ENCODE data around the gene CYB5D1.
"Not testable (repeated sequence)": the region's sequence is repeated elsewhere in the genome, so short reads cannot be mapped to it uniquely, and the experiment has no call there.

The CYB5D1 gene

DNA sequence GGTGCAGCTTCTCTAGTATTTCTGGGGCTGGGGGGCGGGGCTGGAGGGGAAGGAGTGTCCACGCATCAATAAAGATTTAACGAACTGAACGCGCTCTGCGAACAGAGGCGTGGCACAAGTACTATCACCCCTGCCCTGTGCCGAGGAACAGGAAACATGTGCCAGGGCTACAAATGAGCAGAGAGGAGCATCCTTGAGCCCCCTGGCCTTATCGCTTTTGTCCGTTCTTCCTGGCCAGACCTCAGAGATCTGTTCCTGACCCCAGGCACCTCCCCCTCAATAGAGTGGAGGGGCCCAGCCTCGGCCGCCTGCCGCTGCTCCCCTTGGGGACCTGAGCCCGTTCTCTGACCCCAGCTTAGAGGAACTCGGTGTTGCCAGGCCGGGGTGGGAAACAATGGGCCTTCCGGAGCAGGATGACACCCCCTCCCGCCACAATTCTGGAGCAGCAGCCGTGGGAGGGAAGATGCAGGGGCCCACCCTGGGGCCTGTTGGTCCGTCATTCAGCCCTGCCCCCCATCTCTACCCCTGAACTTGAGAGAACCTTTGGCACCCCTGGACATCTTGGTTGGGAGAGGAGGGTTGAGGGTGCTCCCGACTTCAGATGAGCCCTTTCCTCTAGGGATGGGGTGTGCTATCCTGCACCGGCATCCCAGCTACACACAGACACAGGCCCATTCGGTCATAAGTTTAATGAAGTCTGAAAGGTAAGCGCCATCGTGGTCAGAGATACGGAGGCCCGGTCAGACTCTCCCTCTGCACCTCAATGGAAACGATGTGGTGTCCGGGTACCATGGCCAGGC is 1.6 kb upstream of the CYB5D1 start:
- DNase-seq (ENCODE audit: low read depth) = no peak

DNA sequence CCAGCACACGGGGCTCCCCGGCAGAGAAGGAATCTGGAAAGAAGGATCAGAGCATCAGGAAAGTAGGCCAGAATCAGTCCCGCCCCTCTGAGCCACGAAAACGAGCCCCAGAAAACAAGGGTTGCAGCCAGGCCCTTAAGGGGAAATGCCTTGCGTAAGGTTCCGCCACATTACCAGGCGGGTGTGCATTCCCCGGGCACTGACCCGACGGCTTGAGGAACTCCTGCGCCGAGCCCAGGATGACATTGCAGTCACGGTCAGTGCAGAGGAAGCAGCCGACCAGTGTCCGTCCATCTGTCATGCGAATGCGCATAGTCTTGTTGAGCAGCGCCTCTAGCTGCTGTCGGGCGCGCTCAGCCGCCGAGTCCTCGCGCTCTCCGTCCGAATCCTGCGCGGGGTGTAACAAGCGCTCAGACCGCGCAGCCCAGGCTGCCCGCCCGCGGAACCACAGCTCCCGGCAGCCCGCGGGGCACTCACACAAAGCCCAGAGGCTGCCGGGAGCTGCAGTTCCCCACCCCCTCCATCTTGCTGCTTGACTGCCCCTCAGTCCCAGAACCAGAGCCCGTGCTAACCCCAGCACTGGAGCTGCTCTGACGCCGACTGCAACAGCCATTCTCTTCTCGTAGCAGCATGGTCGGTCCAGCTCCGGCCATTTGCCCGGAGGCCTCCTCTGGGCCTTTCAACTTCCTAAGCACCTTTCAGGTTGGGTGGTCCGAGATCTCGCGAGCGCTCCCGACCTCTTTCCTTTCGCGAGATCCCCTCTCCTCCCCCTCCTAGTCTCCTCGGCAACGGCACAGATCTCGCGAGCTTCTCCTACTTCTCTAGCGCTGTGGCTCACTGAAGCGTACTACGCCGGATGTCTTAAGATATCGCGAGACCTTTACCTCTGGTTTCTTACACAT is 741 bp upstream of the CYB5D1 start, which contains the start of gene NAA38:
Gene NAA38 (minus strand): TSS at position 749 of the 902 bp plus-strand sequence. CDS start 96 bp downstream, at position 653.
- peak; percentile 91 for DNase-seq (ENCODE audit: low read depth)

DNA sequence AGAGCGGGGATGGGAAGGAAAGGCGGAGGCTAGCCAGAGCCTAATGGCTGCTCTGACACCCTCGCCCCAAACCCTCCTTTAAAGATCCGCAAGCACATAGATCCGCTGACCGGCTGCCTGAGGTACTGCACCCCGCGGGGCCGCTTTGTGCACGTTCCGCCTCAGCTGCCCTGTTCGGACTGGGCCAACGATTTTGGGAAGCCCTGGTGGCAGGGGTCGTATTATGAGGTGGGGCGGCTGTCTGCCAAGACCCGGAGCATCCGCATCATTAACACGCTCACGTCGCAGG is 663 bp downstream of the CYB5D1 start:
- no peak for DNase-seq (ENCODE audit: low read depth)

DNA sequence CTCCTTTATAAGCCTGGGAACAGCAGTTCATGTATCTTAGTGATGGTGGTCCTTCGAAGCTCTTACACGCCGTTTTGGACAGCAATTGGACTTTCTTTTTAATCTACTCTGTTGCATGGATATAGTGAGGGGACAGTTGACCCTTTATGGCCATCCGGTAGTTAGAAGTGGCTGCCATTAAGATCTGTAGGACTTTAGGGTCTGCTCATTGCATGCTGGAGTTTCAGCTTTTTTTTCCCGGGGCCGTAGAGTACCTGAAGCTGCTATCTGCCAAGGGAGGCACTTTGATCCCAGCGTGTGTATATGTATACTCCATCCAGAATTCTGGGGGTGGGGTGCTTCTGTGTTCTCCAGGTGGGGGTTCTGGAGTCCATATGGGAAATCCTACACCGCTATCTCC is 1.2 kb downstream of the CYB5D1 start:
- no peak for DNase-seq (ENCODE audit: low read depth)

DNA sequence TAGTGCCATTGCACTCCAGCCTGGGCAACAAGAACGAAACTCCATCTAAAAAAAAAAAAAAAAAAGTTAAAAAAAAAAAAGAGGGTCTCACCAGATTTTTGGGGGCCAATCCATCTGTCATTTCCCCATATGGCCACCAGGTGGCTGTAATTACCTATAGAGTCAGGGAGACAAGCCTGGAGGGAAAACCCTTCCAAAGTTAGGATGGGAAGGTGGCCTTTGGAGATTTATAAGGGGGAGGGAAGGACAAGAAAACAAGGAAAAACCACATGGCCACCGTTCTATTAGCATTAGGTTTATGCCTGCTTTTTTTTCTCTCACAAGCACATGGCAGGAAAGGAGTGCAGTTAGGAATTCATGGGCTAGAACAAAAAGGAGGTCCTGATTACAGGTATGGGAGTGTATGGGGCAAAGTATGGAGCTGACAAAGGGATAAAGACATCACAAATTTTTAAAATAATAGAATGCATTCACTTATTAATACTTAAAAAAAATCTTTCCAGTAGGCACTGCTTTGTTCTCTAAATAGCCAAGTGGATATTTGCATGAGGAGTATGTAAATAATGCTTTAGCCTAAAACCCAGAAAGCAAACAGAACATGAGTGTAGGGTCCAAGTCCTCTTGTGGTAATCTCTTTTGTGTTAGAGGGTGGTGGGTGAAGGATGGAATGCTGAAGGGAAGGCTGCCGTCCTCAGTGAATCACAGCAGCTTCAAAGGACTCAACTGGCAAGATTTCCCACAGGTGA is 5.1 kb downstream of the CYB5D1 start:
- DNase-seq (ENCODE audit: low read depth) = no peak

DNA sequence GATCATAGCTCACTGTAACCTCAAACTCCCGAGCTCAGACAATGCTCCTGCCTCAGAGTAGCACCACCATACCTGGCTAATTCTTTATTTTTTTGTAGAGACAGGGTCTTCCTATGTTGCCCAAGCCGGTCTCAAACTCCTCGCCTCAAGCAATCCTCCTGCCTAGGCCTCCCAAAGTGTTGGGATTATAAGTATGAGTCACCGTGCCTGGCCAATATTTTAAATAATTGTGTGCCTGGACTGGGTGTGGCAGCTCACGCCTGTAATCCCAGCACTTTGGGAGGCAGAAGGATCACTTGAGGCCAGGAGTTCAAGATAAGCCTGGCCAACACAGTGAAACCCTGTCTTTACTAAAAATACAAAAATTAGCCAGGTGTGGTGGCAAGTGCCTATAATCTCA is 6.6 kb downstream of the CYB5D1 start:
- DNase-seq (ENCODE audit: low read depth) = not testable (repeated sequence)

DNA sequence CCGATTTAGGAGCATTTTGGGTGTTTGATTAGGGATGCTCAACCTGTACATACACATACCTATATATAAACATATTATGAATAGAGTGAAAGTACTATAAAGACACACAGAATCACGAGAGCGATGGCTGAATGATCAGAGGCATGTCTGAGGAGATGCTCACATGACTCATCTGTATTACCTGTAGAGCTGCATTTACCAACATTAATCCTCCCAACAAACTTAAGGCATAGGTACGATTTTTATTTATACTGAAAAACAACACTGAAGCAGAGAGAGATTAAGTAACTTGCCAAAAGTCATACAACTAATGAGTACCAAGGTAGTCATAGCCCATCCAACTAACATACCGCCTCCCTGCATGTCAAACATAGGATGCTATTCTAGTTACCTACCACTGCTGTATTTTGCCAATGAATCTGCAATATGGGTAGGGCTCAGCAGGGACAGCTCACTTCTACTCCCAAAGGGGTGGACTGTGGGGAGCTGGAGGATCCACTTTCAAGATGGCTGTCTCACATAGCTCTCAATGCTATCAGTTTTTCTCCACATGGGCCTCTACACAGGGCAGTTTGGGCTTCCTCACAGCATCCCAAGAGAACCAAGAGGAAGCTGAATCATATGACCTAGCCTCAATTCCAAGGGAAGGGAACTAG is 7.3 kb downstream of the CYB5D1 start:
- DNase-seq (ENCODE audit: low read depth) = no peak

DNA sequence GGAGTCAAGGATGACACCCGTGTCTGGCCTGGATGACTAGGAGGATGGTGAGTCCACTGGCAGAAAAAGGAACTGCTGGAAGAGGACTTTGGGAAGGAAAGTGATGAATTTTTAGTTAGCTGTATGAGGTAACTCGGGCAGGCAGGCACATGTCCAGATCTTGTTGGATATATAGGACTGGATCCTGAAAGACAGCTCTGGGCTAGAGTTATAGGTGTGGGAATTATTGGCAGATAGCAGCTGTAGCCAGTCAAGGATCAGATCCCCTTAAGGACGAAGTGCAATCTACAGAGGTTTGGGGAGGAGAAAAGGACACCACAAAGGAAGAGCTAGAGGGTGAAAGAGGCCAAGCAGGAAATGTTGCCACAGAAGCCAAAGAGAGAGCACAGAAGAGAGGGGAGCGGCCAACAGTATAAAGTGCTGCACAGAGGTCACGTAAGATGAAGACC is 10.1 kb downstream of the CYB5D1 start:
- no peak for DNase-seq (ENCODE audit: low read depth)

DNA sequence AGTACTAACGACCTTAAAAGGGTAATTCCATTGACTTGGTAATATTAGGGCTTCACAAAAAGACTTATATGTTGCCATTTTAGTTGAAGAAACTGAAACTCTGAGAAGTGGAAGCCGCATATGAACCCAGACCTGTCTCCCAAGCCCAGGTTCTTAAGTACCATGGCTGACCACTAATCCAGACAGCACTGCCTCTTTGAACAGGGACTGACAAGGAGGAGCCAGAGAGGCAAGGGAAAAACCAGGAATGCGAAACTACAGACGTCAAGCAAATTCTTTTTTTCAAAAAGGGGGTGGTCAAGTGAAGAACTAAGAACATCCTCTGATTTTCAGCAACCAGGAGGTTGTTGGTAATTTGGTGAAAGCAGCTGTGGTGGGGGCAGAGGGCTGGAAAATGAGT is 15.2 kb downstream of the CYB5D1 start:
- DNase-seq (ENCODE audit: low read depth) = no peak

DNA sequence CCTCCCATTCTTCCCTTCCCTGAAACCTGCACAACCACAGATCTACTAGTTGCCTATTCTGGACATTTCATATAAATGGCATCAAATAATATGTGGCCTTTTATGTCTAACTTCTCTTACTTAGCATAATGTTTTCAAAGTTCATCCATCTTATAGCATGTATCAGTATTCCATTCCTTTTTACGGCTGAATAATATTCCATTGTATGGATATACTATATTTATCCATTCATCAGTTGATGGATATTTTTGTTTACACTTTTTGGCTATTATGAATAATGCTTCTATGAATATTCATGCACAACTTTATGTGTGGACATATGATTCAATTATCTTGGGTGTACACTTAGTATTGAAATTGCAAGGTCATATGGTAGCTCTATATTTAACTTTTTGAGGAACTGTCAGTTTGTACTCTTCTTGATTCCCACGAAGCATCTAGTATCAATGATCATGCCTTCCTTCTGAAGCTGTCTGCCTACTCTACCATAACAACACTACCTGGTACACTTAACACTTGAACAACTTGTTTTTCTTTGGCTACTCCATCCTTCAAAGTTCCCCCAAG is 18.1 kb downstream of the CYB5D1 start:
- no peak for DNase-seq (ENCODE audit: low read depth)

DNA sequence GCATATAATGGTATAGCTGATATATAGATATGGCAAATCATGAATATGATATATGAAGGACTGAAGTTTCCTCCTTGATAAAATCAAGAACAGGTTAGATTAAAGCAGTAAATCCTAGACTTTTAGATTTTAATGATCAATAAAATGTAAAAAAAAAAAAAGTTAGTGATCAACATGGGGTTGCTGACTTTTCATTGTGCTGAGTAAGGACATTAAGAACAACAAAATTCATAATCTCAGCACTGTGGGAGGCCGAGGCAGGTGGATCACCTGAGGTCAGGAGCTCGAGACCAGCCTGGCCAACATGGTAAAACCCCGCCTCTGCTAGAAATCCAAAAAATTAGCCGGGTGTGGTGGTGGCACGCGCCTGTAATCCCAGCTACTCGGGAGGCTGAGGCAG is 20.4 kb downstream of the CYB5D1 start:
- DNase-seq (ENCODE audit: low read depth) = no peak

DNA sequence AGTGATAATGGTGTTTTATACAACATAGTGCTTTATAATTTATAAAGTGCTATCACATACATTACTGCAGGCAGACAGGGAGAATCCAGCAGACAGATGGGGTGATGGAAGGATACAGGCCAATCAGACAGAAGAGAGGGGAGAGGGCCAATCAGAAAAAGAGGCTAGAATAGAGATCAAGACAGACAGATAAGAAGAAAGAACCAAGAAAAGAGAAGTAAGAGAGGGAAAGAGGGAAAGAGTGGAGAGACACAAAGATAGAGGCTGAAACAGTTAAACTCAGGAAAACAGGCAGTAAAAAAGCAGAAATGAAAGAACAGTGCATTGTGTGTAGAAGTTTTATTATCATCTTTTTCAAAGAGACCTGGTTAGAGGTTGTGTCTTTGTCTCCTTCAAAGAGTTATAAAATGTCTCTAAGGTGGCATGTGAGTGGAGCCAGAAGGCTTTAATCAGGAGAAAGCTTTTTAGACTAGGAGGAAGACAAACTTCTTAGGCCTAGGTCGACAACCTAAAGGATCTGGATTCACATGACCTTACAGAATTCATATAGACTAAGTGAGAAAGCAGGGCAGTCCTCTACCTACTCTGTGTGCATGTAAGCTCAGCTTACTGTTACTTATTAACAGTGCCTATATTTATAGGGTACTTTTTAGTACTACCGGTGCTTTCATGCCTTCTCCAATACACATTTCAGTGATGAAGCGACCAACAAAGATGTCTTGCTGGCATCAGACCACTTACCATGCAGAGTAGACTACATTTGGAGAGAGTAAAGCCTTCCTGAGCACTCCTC is 22.5 kb downstream of the CYB5D1 start:
- no peak for DNase-seq (ENCODE audit: low read depth)

DNA sequence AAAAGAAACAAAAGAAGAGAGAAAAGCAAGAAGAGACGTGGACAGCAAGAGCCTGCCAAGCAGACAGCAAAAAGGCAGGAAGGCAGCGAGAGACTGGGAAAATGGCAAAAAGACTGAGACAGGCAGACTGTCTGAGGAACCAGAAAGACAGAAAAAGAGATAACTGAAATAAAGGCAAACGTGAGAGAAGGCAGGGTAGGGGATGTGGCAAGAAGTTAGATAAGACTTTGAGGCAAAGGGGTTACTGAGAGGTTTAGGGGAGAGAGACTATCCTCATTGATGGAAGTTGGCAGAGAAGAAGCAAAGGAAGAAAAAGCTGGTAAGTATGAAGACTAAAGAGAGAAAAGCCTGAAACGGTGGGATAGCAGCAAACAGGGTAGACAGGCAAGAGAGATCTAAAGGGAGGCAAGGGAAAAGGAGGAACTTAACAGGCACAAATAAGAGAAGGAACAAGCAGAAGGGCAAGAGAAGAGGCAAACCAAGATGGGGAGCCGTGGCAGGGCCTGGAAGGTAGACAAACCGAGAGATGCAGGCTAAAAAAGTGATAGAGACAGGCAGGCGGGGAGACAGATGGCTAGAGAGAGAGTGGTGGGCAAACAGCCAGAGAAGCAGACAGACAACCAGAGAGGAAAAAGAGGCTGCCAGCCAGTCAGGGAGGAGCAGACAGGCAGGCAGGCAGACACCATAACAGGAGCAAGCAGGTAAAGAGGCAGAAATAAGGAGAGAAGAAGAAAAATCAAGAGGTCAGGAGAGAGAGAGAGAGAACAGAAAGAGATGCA is 23.7 kb downstream of the CYB5D1 start:
- no peak for DNase-seq (ENCODE audit: low read depth)

DNA sequence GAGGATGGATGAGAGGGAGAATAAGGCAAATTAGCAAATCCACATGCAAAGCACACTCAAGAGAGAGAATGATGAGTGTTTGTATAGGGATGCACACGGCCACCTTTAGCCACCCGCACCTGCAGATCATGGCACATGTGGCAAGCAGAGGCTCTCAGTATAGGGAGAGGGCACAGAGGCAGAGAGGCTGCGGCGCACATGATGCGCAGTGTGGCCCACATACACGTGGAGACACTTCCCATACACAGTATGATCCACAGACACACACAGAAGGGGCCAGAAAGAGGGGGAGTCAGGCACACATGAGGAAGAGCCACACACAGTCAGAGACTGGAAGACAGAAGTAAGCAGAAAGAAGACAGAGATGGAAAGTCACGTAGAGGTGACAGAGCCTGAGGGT is 24.3 kb downstream of the CYB5D1 start:
- DNase-seq (ENCODE audit: low read depth) = no peak

DNA sequence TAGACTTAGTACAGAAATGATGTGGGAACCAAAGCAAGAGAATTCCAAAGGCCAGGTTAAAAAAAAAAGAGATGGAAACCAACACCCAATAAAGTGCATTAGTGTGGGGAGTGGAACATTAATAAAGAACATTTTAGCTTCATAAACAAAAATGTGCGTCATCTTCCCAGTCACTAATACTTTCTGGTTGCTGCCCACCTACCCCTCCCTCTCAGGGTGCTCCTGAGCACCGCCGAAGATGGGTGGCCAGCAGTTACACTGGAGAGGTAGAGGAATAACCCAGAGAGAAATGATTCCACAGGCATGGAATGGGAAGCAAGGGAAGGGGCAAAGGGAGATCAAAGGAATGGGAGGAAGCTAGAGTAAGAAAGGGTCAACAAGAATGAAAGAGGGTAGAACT is 24.8 kb downstream of the CYB5D1 start:
- DNase-seq (ENCODE audit: low read depth) = no peak

DNA sequence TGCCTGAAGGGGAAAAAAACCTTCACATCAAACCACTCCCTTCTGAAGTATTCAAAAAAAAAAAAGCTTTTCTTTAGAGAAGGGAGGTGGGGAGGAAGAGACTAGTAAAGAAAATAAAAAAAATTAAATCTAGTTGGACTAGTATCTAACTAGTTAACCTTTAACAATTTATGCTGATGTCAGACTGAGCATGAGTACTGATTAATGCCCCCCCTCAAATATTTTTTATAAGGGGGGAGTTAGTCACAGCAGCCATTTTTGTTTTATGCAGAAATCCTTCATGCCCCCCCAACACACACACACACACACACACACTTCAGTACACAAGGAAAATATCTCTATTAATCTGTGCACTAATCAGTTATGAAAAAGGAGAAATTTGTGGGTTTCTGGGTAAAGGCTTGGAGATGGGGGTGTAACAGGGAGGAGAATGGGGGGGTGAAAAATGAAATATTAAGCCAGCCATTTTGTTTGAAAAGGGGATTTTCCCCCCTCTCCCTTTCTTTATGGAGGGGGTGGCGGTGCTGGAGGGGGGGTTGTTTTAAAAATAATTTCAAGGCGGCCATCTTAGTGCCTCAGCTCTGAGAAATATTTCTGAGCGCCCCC is 26.1 kb downstream of the CYB5D1 start:
- no peak for DNase-seq (ENCODE audit: low read depth)

DNA sequence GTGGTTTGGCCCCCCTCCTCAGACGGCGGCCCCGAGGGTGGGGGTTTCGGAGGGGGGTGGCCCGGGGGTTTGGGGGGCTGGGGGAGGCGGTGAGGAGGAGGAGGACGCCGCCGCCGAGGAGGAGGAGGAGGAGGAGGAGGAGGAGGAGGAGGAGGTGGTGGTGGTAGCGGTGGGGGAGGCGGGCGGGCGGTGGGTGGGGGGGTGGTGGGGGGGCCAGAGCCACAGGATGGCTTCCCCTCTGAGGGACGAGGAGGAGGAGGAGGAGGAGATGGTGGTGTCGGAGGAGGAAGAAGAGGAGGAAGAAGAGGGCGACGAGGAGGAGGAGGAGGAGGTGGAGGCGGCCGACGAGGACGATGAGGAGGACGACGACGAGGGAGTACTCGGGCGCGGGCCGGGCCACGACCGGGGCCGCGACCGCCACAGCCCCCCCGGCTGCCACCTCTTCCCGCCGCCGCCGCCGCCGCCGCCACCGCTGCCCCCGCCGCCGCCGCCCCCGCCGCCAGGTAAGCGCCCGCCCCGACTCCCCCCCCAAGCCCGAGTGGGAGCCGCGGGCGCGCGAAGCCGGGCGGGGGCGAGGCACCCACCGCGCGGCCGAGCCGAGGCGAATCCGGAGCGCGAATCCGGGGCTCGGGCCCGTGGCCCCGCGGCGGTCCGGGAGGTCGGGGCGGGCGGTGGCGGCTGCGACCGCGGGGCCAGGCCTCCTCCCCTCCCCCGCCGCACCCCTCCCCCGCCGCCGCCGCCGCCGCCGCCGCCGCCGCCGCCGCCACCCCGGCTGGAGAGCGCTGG is 27.0 kb downstream of the CYB5D1 start:
- DNase-seq (ENCODE audit: low read depth) = peak; percentile 29

DNA sequence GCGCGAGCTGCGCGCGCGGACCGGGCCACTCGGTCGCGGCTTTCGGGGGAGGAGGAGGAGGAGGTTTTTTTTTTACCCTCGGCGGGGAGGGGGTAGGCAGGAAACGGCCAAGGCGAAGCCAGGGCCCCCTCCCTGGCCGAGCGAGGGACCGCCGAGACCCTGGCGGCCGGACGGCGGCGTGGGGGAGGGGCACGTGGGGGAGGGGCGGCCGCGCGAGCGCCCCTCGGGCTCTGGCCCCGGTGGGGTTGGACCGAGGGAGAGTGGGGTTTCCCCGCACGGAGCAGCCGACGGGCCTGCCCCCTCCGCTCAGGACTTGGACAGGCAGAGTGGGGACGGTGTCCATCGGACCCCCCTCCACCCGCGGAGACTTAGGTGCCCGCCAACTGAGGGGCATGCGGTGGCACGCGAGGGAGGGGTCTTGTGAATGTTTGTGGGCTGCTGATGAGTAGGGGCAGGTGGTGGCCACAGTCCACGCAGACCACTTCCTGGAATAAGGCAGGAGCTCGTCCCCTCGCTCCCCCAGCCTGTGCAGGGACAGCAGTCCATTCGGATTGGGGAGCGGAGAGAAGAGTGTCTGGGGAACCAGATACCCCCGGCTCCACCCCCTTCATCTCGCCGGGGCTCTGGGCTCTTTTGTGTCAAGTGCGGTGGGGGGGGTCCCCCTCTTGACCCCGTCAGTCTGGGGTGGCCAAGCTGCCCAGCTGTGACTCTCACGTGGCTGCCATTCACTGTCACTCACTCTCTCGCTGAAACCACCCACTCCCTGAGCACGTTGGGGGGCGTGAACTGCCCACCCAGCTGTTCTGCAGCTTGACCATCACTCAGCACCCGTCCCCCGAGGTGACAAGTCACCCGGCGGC is 27.8 kb downstream of the CYB5D1 start:
- DNase-seq (ENCODE audit: low read depth) = peak; percentile 8
